ENCODE data around the gene CA4. TPM values are rescaled to one million over a fixed set of nuclear protein-coding genes. Genes with fewer than 3 reads are reported as not detected.

Gene CA4
- total RNA-seq, 4 donors from 2014 or later, result 1.5 to 3.5 (median 2.0) TPM

DNA sequence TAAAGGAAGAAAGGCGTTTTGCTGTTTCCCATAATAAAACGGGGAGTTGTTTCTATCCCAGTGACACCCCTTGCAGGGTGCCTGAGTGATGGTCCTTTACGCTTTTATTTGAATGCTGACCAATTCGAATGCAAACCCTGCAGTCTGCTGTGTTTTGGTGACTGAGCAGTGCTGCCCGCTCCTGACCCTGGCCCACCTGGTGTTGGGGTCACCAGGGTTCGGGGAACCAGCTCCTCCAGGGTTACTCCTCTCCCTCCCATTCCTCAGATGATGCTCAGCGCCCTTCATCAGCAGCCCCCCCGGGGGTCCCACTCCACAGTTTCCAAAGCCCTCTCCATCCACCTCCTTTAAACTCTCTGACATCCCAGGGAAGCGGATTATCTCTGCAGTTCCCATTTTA is 6.0 kb downstream of the CA4 start:
- no peak overlapping the region for H3K4me3 ChIP-seq (ENCODE audit: low read depth, poor library complexity, severe bottlenecking)
- TF ChIP-seq POLR2A (IDR thresholded peaks at IDR 0.05), result no peak
- TF ChIP-seq CTCF (IDR thresholded peaks at IDR 0.05), result no peak
- no peak for DNase-seq (ENCODE audit: low spot score in 2 of 2)
- WGBS, 2 donors, result 73 to 79% methylated on average over 9 of the region's 9 CpGs
- intact Hi-C loops (cut with DNase I; ENCODE audit: low total_unique reads), result no loop called here

DNA sequence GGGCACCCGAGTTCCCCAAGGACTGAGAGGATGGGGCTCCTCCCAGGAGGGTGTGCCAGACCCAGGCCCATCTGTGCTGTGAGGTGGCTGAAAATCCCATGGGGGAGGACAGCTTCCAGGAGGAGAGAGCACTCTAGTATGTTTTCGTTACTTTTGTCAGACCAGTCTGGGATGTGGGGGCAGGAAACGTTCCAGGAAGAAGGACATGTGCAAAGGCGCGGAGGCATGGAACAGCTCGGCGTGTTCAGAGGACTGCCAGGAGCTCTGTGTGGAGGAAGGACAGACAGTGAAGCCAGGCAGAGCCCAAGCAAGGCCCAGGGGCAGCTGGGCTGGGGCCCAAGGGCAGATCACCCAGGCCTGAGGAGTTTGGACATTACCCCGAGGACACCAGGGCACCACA is 7.0 kb downstream of the CA4 start:
- no peak for DNase-seq (ENCODE audit: low spot score in 2 of 2)
- WGBS, 2 donors, result 76 to 83% methylated on average over 8 of the region's 8 CpGs
- H3K4me3 ChIP-seq (ENCODE audit: low read depth, poor library complexity, severe bottlenecking), result no peak overlapping the region
- no peak for TF ChIP-seq POLR2A (IDR thresholded peaks at IDR 0.05)
- TF ChIP-seq CTCF (IDR thresholded peaks at IDR 0.05), result no peak
- intact Hi-C loops (cut with DNase I; ENCODE audit: low total_unique reads), result no loop called here

DNA sequence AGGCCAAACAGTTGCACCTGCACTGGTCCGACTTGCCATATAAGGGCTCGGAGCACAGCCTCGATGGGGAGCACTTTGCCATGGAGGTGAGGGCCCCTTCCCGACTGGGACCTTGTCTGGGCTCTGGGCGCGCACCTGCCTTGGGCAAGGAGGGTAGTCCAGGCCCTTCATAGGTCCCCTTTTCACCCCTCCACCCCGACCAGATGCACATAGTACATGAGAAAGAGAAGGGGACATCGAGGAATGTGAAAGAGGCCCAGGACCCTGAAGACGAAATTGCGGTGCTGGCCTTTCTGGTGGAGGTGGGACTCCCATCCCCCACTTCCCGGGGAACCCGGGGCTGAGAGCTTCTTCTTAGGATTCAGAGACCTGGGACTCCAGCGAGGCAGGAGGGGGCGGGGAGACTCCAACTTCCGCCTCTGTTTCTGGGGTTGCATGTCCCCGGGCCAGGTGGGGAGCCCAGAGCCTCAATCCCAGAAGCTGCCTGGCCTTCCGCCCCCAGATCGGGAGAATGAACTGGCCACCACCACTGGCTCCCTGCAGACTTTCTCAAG is 7.8 kb downstream of the CA4 start:
- TF ChIP-seq CTCF (IDR thresholded peaks at IDR 0.05) (no peak), POLR2A (IDR thresholded peaks at IDR 0.05) (no peak)
- 76 to 81% methylated on average over 15 to 17 of the region's 18 CpGs for WGBS, 2 donors
- DNase-seq (ENCODE audit: low spot score in 2 of 2), result no peak
- intact Hi-C loops (cut with DNase I; ENCODE audit: low total_unique reads), result no loop called here
- no peak overlapping the region for H3K4me3 ChIP-seq (ENCODE audit: low read depth, poor library complexity, severe bottlenecking)

DNA sequence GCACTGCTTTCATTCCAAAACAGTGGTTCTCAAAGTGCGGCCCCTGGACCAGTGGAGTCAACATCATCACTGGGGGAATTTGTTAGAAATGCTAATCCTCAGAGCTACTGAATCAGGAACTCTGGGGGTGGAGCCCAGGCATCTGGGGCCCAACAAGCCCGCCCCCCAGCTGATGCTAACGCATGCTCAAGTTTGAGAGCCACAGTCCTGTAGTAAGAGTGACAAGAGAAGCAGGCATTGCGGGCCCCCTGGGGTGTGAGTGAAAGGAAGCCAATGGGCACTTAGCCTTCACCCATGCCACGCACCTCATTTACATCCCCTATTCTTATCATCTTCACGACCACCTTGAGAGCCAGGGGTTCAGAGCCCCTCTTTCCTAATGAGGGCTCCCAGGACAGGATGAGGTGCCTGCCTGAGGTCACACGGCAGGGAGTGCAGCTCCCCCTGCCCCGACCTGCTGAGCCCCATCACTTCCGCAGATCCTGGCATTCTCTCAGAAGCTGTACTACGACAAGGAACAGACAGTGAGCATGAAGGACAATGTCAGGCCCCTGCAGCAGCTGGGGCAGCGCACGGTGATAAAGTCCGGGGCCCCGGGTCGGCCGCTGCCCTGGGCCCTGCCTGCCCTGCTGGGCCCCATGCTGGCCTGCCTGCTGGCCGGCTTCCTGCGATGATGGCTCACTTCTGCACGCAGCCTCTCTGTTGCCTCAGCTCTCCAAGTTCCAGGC is 9.1 kb downstream of the CA4 start:
- TF ChIP-seq CTCF (IDR thresholded peaks at IDR 0.05), result no peak
- no peak for TF ChIP-seq POLR2A (IDR thresholded peaks at IDR 0.05)
- no peak overlapping the region for H3K4me3 ChIP-seq (ENCODE audit: low read depth, poor library complexity, severe bottlenecking)
- intact Hi-C loops (cut with DNase I; ENCODE audit: low total_unique reads), result no loop called here
- DNase-seq (ENCODE audit: low spot score in 2 of 2), result no peak
- WGBS, 2 donors, result 37 to 52% methylated on average over 18 to 19 of the region's 19 CpGs

GRCh38 chr17:60159479-60159866 is 9.7 kb downstream of the CA4 start:
- no peak overlapping the region for H3K4me3 ChIP-seq (ENCODE audit: low read depth, poor library complexity, severe bottlenecking)
- intact Hi-C loops (cut with DNase I; ENCODE audit: low total_unique reads), result no loop called here
- TF ChIP-seq CTCF (IDR thresholded peaks at IDR 0.05), result no peak
- no peak for TF ChIP-seq POLR2A (IDR thresholded peaks at IDR 0.05)
- WGBS, 2 donors, result 79 to 83% methylated on average over 6 of the region's 6 CpGs
- DNase-seq (ENCODE audit: low spot score in 2 of 2), result no peak

Measured in lower leg skin (tissue), 4 donors.